HG03060 (cell line): ENCODE data around the gene PRCP.

Source experiments
- ATAC-seq: cut with Tn5 transposase; IDR thresholded peaks from one replicate; pipeline ENCODE4 v1.9.1; 2021; ENCODE audit warnings: low read depth, moderate number of reproducible peaks; ENCODE audit not compliant: unreplicated experiment

The PRCP gene

GRCh38 chr11:82791779-82792178 is 108.5 kb downstream of the PRCP start:
- ATAC-seq, result no peak

- ATAC-seq, result no peak
These were observed 109.3 kb downstream of the PRCP start for GRCh38 chr11:82790723-82791484.

- no peak for ATAC-seq
These were observed 112.2 kb downstream of the PRCP start for GRCh38 chr11:82787981-82788380.

- ATAC-seq, result no peak
These were observed 113.4 kb downstream of the PRCP start for GRCh38 chr11:82786836-82787235.

GRCh38 chr11:82786001-82786400 is 114.2 kb downstream of the PRCP start:
- ATAC-seq, result no peak

- ATAC-seq, result no peak
These were observed 117.3 kb downstream of the PRCP start for GRCh38 chr11:82782825-82783374.

GRCh38 chr11:82778776-82779175 is 121.5 kb downstream of the PRCP start:
- no peak for ATAC-seq

GRCh38 chr11:82776377-82776776 is 123.9 kb downstream of the PRCP start:
- no peak for ATAC-seq

GRCh38 chr11:82775736-82776346 is 124.4 kb downstream of the PRCP start:
- ATAC-seq, result peak; percentile 92

GRCh38 chr11:82775218-82775617 is 125.0 kb downstream of the PRCP start:
- ATAC-seq, result no peak
